SU-DHL-6 (cell line): ENCODE results near the gene CASKIN2.

ENCODE experiments used
- H2AFZ ChIP-seq: fragments of 200-600 bp; sonication (generic); 2 replicates; pipeline ENCODE4 v1.6.1; 2014; ENCODE audit warnings: low read depth, mild to moderate bottlenecking, moderate library complexity, mixed read lengths, antibody characterized with exemption, low read length; ENCODE audit not compliant: severe bottlenecking
- H3F3A ChIP-seq: fragments of 200-600 bp; shearing (Covaris generic); 2 replicates; pipeline ENCODE4 v1.6.0; 2016; ENCODE audit warnings: antibody characterized with exemption, mild to moderate bottlenecking; ENCODE audit not compliant: insufficient read depth
- H3K27ac ChIP-seq: fragments of 200-600 bp; sonication (generic); 2 replicates; pipeline ENCODE4 v1.5.1; 2016; ENCODE audit warnings: low read depth, mild to moderate bottlenecking, low read length, moderate library complexity, mixed read lengths
- H3K27me3 ChIP-seq: fragments of 200-600 bp; sonication (generic), shearing (Covaris generic); 2 replicates; pipeline ENCODE4 v1.6.0; 2014; ENCODE audit warnings: mild to moderate bottlenecking, low read length
- H3K36me3 ChIP-seq: fragments of 200-600 bp; sonication (generic); 2 replicates; pipeline ENCODE4 v1.6.1; 2014; ENCODE audit warnings: mild to moderate bottlenecking, low read length, mixed read lengths
- H3K4me2 ChIP-seq: fragments of 300-600, 200-600 bp; shearing (Covaris generic), sonication (generic); 2 replicates; pipeline ENCODE4 v1.6.0; 2014; ENCODE audit warnings: low read length, low read depth, mild to moderate bottlenecking; ENCODE audit not compliant: poor library complexity, severe bottlenecking
- H3K4me3 ChIP-seq: fragments of 200-600 bp; sonication (generic); 2 replicates; pipeline ENCODE4 v1.5.1; 2014; ENCODE audit warnings: antibody characterized with exemption, low read length, mild to moderate bottlenecking, mixed read lengths; ENCODE audit not compliant: insufficient read depth, poor library complexity, severe bottlenecking
- H3K79me2 ChIP-seq: fragments of 200-600 bp; sonication (generic); 2 replicates; pipeline ENCODE4 v1.6.1; 2014; ENCODE audit warnings: mild to moderate bottlenecking, low read length, moderate library complexity; ENCODE audit not compliant: insufficient read depth
- H3K9ac ChIP-seq: fragments of 200-600 bp; sonication (generic); 2 replicates; pipeline ENCODE4 v1.7.0; 2014; ENCODE audit warnings: mild to moderate bottlenecking, low read length
- H3K9me2 ChIP-seq: fragments of 200-600 bp; sonication (generic); replicated peaks from 2 replicates; pipeline ENCODE4 v1.6.1; 2014; ENCODE audit warnings: low read length; ENCODE audit not compliant: insufficient read depth
- H3K9me3 ChIP-seq: fragments of 200-600 bp; sonication (generic); 2 replicates; pipeline ENCODE4 v1.6.1; 2014; ENCODE audit warnings: low read length, mixed read lengths; ENCODE audit not compliant: insufficient read depth
- H4K20me1 ChIP-seq: fragments of 200-600 bp; sonication (generic); 2 replicates; pipeline ENCODE4 v1.6.1; 2014; ENCODE audit warnings: low read depth, mild to moderate bottlenecking, antibody characterized with exemption, low read length, moderate library complexity, mixed read lengths
- CTCF ChIP-seq: fragments of 200-600 bp; sonication (generic); IDR thresholded peaks from one replicate; pipeline ENCODE4 v1.5.1; 2017; ENCODE audit warnings: antibody characterized with exemption, mild to moderate bottlenecking, low read length, moderate library complexity; ENCODE audit not compliant: insufficient read depth, poor library complexity, severe bottlenecking
- EZH2phosphoT487 ChIP-seq: fragments of 200-600 bp; sonication (generic), shearing (Covaris generic); conservative IDR thresholded peaks from 2 replicates; pipeline ENCODE4 v1.6.1; 2018; ENCODE audit warnings: mild to moderate bottlenecking, antibody characterized with exemption, low read length, moderate library complexity, mixed read lengths

The CASKIN2 gene

GRCh38 chr17:75498726-75499213 lies 16.6 kb downstream of the CASKIN2 start:
- H4K20me1 ChIP-seq = no peaks in the 10 kb centered on the region
- H3K9me2 ChIP-seq = no peaks in the 10 kb centered on the region
- no peak overlapping the region for H3K27ac ChIP-seq
- TF ChIP-seq EZH2phosphoT487 (no peak), CTCF (no peak)
- no peaks in the 10 kb centered on the region for H3F3A ChIP-seq
- no peaks in the 10 kb centered on the region for H3K9me3 ChIP-seq
- H3K4me3 ChIP-seq = no peak overlapping the region
- no peaks in the 10 kb centered on the region for H3K27me3 ChIP-seq
- H3K9ac ChIP-seq = no peak overlapping the region
- H3K36me3 ChIP-seq = no peaks in the 10 kb centered on the region
- no peaks in the 10 kb centered on the region for H3K79me2 ChIP-seq
- H3K4me2 ChIP-seq = no peak overlapping the region
- H2AFZ ChIP-seq = no peak overlapping the region

- H4K20me1 ChIP-seq = no peaks in the 10 kb centered on the region
- H3K27ac ChIP-seq = no peak overlapping the region
- no peaks in the 10 kb centered on the region for H3K36me3 ChIP-seq
- H3F3A ChIP-seq = no peaks in the 10 kb centered on the region
- no peak overlapping the region for H3K4me2 ChIP-seq
- no peaks in the 10 kb centered on the region for H3K9me2 ChIP-seq
- H3K27me3 ChIP-seq = no peaks in the 10 kb centered on the region
- no peaks in the 10 kb centered on the region for H3K79me2 ChIP-seq
- no peak overlapping the region for H2AFZ ChIP-seq
- no peak overlapping the region for H3K9ac ChIP-seq
- no peak for TF ChIP-seq CTCF
- no peak for TF ChIP-seq EZH2phosphoT487
- H3K9me3 ChIP-seq = no peaks in the 10 kb centered on the region
- no peak overlapping the region for H3K4me3 ChIP-seq
Measured at GRCh38 chr17:75498039-75498725, 17.2 kb downstream of the CASKIN2 start.

- no peaks in the 10 kb centered on the region for H3K36me3 ChIP-seq
- H2AFZ ChIP-seq = no peak overlapping the region
- no peaks in the 10 kb centered on the region for H3K9me3 ChIP-seq
- no peaks in the 10 kb centered on the region for H3K79me2 ChIP-seq
- no peak overlapping the region for H3K4me2 ChIP-seq
- no peaks in the 10 kb centered on the region for H4K20me1 ChIP-seq
- H3K27me3 ChIP-seq = no peaks in the 10 kb centered on the region
- no peaks in the 10 kb centered on the region for H3K9me2 ChIP-seq
- H3F3A ChIP-seq = no peaks in the 10 kb centered on the region
- TF ChIP-seq CTCF (no peak), EZH2phosphoT487 (no peak)
- H3K9ac ChIP-seq = no peak overlapping the region
- no peak overlapping the region for H3K4me3 ChIP-seq
- H3K27ac ChIP-seq = no peak overlapping the region
Measured at GRCh38 chr17:75496005-75496404, 19.3 kb downstream of the CASKIN2 start.
